WERI-Rb-1 (cell line): ENCODE data around the gene ZBED5.

Source experiments
- DNase-seq: peaks from one replicate; pipeline ENCODE4 v3.0.0-alpha.2; 2020
- H3K27ac ChIP-seq: fragments of 250-450 bp; sonication (Bioruptor Pico); 2 replicates; pipeline ENCODE4 v1.5.1; 2020; ENCODE audit warnings: mild to moderate bottlenecking, moderate library complexity
- H3K27me3 ChIP-seq: fragments of 250-450 bp; sonication (Bioruptor Pico); 2 replicates; pipeline ENCODE4 v1.5.1; 2021; ENCODE audit warnings: mild to moderate bottlenecking, low read depth, moderate library complexity; ENCODE audit not compliant: insufficient read depth, severe bottlenecking
- H3K36me3 ChIP-seq: fragments of 250-450 bp; sonication (Bioruptor Pico); 2 replicates; pipeline ENCODE4 v1.5.1; 2020; ENCODE audit warnings: mild to moderate bottlenecking, moderate library complexity
- H3K4me3 ChIP-seq: 2 replicates; pipeline ENCODE4 v1.5.1; 2011; ENCODE audit warnings: low read depth, mild to moderate bottlenecking, control low read depth, low read length
- H3K9me3 ChIP-seq: fragments of 250-450 bp; sonication (Bioruptor Pico); 2 replicates; pipeline ENCODE4 v1.5.1; 2021; ENCODE audit warnings: mild to moderate bottlenecking, moderate library complexity; ENCODE audit not compliant: severe bottlenecking
- CTCF ChIP-seq: IDR thresholded peaks from 2 replicates; pipeline ENCODE4 v1.5.1; 2011; ENCODE audit warnings: low read depth, mild to moderate bottlenecking, control low read depth, inconsistent platforms, low read length

The ZBED5 gene

DNA sequence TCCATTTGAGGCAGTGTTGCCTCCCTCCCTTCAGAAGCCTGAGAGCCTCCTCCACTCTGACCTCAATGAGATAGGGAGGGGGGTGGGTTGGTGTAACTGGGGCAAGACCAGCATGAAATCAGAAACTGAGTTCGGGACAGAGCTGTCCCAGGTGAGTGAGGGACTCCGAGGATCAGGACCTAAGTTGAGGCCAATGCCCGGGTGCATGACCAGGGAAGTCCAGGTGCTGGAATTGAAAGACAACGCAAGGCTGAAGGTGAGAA is 40.8 kb upstream of the ZBED5 start:
- Histone ChIP-seq H3K9me3 (no peaks in the 10 kb centered on the region), H3K36me3 (no peaks in the 10 kb centered on the region), H3K27ac (no peak overlapping the region), H3K4me3 (no peak overlapping the region), H3K27me3 (no peaks in the 10 kb centered on the region)
- DNase-seq = no peak
- no peak for TF ChIP-seq CTCF

DNA sequence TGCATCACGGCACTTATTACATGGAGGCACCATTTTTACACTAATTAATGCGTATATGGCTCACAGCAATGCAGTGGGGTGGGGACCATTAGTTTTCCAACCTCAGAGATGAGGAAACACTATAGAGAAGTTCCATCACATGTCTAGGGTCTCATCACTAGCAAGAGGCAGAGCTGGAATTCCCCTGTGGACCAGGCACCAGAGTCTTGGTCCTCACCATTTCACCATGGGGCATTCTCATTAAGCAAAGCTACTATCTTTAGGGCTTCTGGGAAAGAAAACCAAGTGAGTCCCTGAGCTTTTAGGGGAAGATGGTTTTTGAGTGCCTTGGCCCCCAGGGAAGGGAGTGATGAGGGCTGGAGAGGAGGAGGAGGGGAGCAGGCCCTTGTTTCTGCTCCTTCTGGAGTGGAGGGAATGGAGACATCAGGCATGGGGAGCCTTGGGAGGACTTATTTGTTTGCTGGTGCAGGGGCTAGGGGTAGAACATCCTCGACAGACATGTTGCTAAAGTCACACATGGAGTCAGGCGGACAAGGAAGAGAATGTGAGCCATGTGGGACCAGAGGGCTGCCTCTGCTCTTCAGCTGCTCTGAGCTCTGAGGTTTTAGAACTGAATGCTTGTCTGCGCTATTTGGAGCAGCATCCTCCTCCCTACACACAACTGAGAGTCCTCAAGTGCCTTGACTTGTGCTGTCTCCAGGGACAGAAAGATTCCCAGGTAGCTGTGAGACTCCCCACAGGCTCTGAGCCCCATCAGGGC is 40.3 kb upstream of the ZBED5 start:
- Histone ChIP-seq H3K36me3 (no peaks in the 10 kb centered on the region), H3K4me3 (no peak overlapping the region), H3K27ac (no peak overlapping the region), H3K27me3 (no peaks in the 10 kb centered on the region), H3K9me3 (no peaks in the 10 kb centered on the region)
- no peak for TF ChIP-seq CTCF
- no peak for DNase-seq

DNA sequence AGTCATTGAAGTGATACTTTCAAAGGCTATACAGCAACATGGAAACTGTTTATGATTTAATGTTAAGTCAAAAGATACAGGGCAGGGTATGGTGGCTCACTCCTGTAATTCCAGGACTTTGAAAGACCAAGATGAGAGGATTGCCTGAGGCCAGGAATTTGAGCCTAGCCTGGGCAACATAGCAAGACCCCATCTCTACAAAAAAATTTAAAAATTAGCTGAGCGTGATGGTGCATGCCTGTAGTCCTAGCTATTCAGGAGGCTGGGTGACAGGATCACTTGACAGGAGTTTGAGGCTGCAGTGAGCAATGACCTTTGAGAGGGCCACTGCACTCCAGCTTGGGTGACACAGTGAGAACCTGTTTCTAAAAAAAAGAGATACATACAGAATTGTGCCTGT is 39.3 kb upstream of the ZBED5 start:
- Histone ChIP-seq H3K27ac (no peak overlapping the region), H3K4me3 (no peak overlapping the region), H3K9me3 (no peaks in the 10 kb centered on the region), H3K36me3 (no peaks in the 10 kb centered on the region), H3K27me3 (no peaks in the 10 kb centered on the region)
- no peak for TF ChIP-seq CTCF
- no peak for DNase-seq

- H3K27me3 ChIP-seq = no peaks in the 10 kb centered on the region
- DNase-seq = no peak
- no peaks in the 10 kb centered on the region for H3K36me3 ChIP-seq
- no peak overlapping the region for H3K27ac ChIP-seq
- H3K4me3 ChIP-seq = no peak overlapping the region
- H3K9me3 ChIP-seq = no peaks in the 10 kb centered on the region
- no peak for TF ChIP-seq CTCF
Observed at GRCh38 chr11:10896493-10896892, 38.6 kb upstream of the ZBED5 start.

DNA sequence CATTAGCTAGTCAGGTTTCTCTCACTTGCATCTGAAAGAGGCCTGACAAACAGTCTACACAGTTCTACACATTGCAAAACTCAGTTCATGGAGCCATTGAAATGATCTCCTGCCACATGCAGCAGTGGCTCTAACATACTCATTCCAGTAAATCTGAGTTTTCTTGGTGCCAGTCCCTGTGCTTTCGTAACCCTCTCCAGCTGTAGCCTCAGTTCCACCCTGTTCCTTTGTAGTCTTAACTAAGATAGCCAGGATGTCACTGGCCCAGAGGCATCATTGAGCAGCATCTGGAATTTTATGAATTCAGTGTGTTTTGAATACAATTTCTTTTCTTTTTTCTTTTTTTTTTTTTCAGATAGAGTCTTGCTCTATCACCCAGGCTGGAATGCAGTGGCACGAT is 37.4 kb upstream of the ZBED5 start:
- DNase-seq = no peak
- Histone ChIP-seq H3K4me3 (no peak overlapping the region), H3K27me3 (no peaks in the 10 kb centered on the region), H3K36me3 (no peaks in the 10 kb centered on the region), H3K9me3 (peaks cover 7% of the 10 kb centered on the region), H3K27ac (no peak overlapping the region)
- no peak for TF ChIP-seq CTCF

DNA sequence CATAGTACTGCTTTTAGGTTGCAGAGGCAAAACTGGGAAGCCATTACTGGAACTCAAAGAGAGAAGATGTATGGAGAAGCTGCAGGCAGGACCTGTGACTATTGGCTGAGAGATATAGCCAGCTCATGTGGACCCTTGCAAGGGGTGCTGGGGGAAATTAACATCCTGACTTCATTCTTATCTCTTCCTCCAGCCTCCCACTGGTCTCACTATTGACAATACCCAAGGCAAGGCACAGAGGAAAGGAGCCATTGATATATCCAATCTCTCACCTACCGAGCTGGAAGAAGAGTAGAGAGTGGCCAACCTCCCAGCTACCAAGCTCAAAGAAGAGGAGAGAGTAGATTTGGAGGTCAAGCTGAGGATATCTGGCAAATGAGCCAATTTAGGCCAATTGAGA is 36.8 kb upstream of the ZBED5 start:
- Histone ChIP-seq H3K36me3 (no peaks in the 10 kb centered on the region), H3K4me3 (no peak overlapping the region), H3K9me3 (peaks cover 7% of the 10 kb centered on the region), H3K27ac (no peak overlapping the region), H3K27me3 (no peaks in the 10 kb centered on the region)
- DNase-seq = no peak
- TF ChIP-seq CTCF = no peak
